A549 (cell line): Measurements from ENCODE around the gene KSR2. TPM values are rescaled to one million over a fixed set of nuclear protein-coding genes. Genes with fewer than 3 reads are reported as not detected.

Experiments used
- ATAC-seq, 2 experiments: fragments of 200-7000 bp in 1 of 2; fragments of >200 bp in 1 of 2; cut with Nextera tagmentation in 1 of 2; cut with Tn5 transposase in 1 of 2; 3 replicates each; pipeline versions ENCODE4 v1.8.0 to v1.9.1; 2018 to 2020; ENCODE audit warnings: mild to moderate bottlenecking in 1 of 2, moderate library complexity in 1 of 2
- CTCF ChIA-PET: fragments of 300-600 bp; sonication (Branson Sonifier 250); formaldehyde crosslinking; extraction: SDS; loops from one replicate; lab custom pipeline; 2021; ENCODE audit warnings: antibody characterized with exemption, inconsistent platforms; lab: Yijun Ruan, JAX
- POLR2A ChIA-PET: fragments of 350-600 bp; formaldehyde crosslinking; extraction: SDS; loops from one replicate; lab custom pipeline; 2021; ENCODE audit warnings: antibody characterized with exemption, inconsistent platforms; lab: Yijun Ruan, JAX
- DNase-seq, 2 experiments: peaks; one replicate each; pipeline versions ENCODE4 v3.0.0 to v3.0.0-alpha.2; 2011 to 2016; ENCODE audit warnings: low read depth in 1 of 2, low spot score in 1 of 2
- FAIRE-seq: peaks from 2 replicates; lab custom pipeline; 2011; peaks lifted over from hg19 to GRCh38; lab: Jason Lieb, UNC
- H3K27ac ChIP-seq, 2 experiments: fragments of >200 bp; sonication (Bioruptor Twin); formaldehyde crosslinking; 3 replicates each; pipeline ENCODE4 v1.5.1; 2016 to 2017
- H3K4me1 ChIP-seq: fragments of >200 bp; sonication (Bioruptor Twin); formaldehyde crosslinking; 3 replicates; pipeline ENCODE4 v1.6.1; 2016
- H3K4me2 ChIP-seq: fragments of >200 bp; sonication (Bioruptor Twin); formaldehyde crosslinking; 3 replicates; pipeline ENCODE4 v1.6.1; 2016
- H3K4me3 ChIP-seq: fragments of >200 bp; sonication (Bioruptor Twin); formaldehyde crosslinking; 3 replicates; pipeline ENCODE4 v1.5.1; 2016
- H3K9me3 ChIP-seq: fragments of >200 bp; sonication (Bioruptor Twin); formaldehyde crosslinking; 3 replicates; pipeline ENCODE4 v1.6.1; 2016
- CHD2 ChIP-seq: fragments of 150-350 bp; IDR thresholded peaks from 2 replicates; pipeline ENCODE4 v1.6.1; 2014; ENCODE audit warnings: low read length; ENCODE audit not compliant: partially characterized antibody
- CTCF ChIP-seq: fragments of >200 bp; sonication (Bioruptor Twin); formaldehyde crosslinking; IDR thresholded peaks from 3 replicates; pipeline ENCODE4 v1.5.1; 2016
- EHMT2 ChIP-seq: fragments of 200-600 bp; sonication (generic); IDR thresholded peaks from 2 replicates; pipeline ENCODE4 v1.6.1; 2016; ENCODE audit warnings: antibody characterized with exemption, low read depth, mild to moderate bottlenecking, moderate library complexity
- EP300 ChIP-seq, 2 experiments: fragments of >200 bp; sonication (Bioruptor Twin); formaldehyde crosslinking; IDR thresholded peaks; 2 replicates in 1 of 2; 3 replicates in 1 of 2; pipeline ENCODE4 v1.6.1; 2016 to 2017
- ESRRA ChIP-seq: fragments of 150-350 bp; IDR thresholded peaks from 2 replicates; pipeline ENCODE4 v1.6.1; 2014; ENCODE audit warnings: mild to moderate bottlenecking, low read length, borderline replicate concordance
- GATA3 ChIP-seq: IDR thresholded peaks from 2 replicates; pipeline ENCODE4 v1.6.1; 2012; ENCODE audit warnings: borderline replicate concordance
- HDAC2 ChIP-seq: fragments of 200-600 bp; sonication (generic); IDR thresholded peaks from 2 replicates; pipeline ENCODE4 v1.6.1; 2016
- HOXA7 ChIP-seq: fragments of 250-450 bp; sonication (Bioruptor Pico); IDR thresholded peaks from 2 replicates; pipeline ENCODE4 v1.5.0; 2020; ENCODE audit warnings: mild to moderate bottlenecking, moderate library complexity
- HOXB5 ChIP-seq: fragments of 250-450 bp; sonication (Bioruptor Pico); IDR thresholded peaks from 2 replicates; pipeline ENCODE4 v1.5.0; 2020; ENCODE audit warnings: mild to moderate bottlenecking, moderate library complexity
- NPAS2 ChIP-seq: fragments of 250-450 bp; sonication (Bioruptor Pico); IDR thresholded peaks from 2 replicates; pipeline ENCODE4 v1.8.0; 2022; ENCODE audit warnings: mild to moderate bottlenecking, moderate library complexity, borderline replicate concordance
- PHF8 ChIP-seq: fragments of 200-600 bp; sonication (generic); IDR thresholded peaks from 2 replicates; pipeline ENCODE4 v1.6.1; 2016; ENCODE audit warnings: low read depth, mild to moderate bottlenecking, antibody characterized with exemption, moderate library complexity, borderline replicate concordance
- RFX5 ChIP-seq: fragments of 450-650 bp; IDR thresholded peaks from 2 replicates; pipeline ENCODE4 v1.7.1; 2014; ENCODE audit warnings: antibody characterized with exemption, mild to moderate bottlenecking, moderate library complexity
- ZFP36 ChIP-seq: fragments of 450-650 bp; IDR thresholded peaks from 2 replicates; pipeline ENCODE4 v1.6.1; 2014; ENCODE audit warnings: borderline replicate concordance; ENCODE audit not compliant: partially characterized antibody
- ZNF302 ChIP-seq: fragments of 250-450 bp; sonication (Bioruptor Pico); IDR thresholded peaks from 2 replicates; pipeline ENCODE4 v1.9.0; 2021; ENCODE audit warnings: inconsistent platforms, mild to moderate bottlenecking, moderate library complexity
- WGBS: methylation state at CpG from one replicate; pipeline ENCODE4 v1.1.6; 2017; ENCODE audit errors: missing lambda C conversion rate; 5-methylcytosine and 5-hydroxymethylcytosine counted together
- polyA plus RNA-seq, 4 experiments: library from polyadenylated mRNA; depleted of rRNA in 3 of 4; stranded (reverse); fragments of >200 nt; fragmentation: RNase III in 1 of 4; extraction: RNeasy Plus Mini Kit Qiagen cat#74134 plus additional on column Dnase treatment in 1 of 4; gene quantifications; 2 replicates in 3 of 4; 3 replicates in 1 of 4; pipeline ENCODE4 v1.2.3, GENCODE V29; 2011 to 2017
- TF ChIP-seq, protein P1 (sequence below): fragments of 200-600 bp; sonication (generic); IDR thresholded peaks from 2 replicates; pipeline ENCODE4 v1.6.1; 2016; ENCODE audit warnings: antibody characterized with exemption, mild to moderate bottlenecking, moderate library complexity
- TF ChIP-seq, protein P2 (sequence below): fragments of 250-450 bp; sonication (Bioruptor Pico); IDR thresholded peaks from 2 replicates; pipeline ENCODE4 v1.5.0; 2020; ENCODE audit warnings: low read depth, mild to moderate bottlenecking, moderate library complexity

Gene KSR2
- polyA plus RNA-seq, 2 of the 4 experiments (the other 2 are of a cell fraction) = 0.37 to 1.2 TPM

DNA sequence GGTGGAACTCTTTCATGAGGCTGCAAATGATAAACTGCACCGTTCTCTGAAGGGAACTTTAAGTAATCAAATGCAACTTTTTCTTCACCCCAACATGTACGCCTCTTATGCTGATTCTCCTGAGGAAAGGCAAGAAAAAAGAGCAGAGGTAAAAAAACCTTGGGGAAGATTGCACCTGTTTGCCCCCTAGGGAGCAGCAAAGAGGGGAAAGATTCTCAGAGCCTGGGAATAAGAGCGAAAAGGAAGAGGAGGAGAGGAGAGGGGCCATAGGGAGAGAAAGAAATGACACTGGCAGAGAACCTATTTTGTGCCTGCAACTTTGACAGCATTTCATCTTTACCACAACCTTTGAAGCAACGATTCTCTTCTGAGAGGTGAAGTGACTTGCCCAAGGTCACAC, 254.6 kb downstream of the KSR2 start:
- ChIA-PET CTCF (interaction anchor here (1.0 to 1.7 kb wide), 4 partner anchors 8 to 347 kb away, joined by 3 to 5 read pairs (median 4); no protein-coding TSS in a partner anchor), POLR2A (no interaction called here)
- no peak overlapping the region for H3K27ac ChIP-seq
- no peak overlapping the region for H3K4me3 ChIP-seq
- DNase-seq (no peak), ATAC-seq (peak; percentile 44 to 57; a peak in 2 of 6 replicates), FAIRE-seq (no peak)
- no peak overlapping the region for H3K4me2 ChIP-seq
- no peaks in the 10 kb centered on the region for H3K4me1 ChIP-seq
- 8% methylated on average over 4 of the region's 4 CpGs for WGBS
- no peaks in the 10 kb centered on the region for H3K9me3 ChIP-seq
- TF ChIP-seq PHF8 (no peak), CTCF (0 out of 3 replicates have a peak, but pooled peaks have one; percentile 6)

DNA sequence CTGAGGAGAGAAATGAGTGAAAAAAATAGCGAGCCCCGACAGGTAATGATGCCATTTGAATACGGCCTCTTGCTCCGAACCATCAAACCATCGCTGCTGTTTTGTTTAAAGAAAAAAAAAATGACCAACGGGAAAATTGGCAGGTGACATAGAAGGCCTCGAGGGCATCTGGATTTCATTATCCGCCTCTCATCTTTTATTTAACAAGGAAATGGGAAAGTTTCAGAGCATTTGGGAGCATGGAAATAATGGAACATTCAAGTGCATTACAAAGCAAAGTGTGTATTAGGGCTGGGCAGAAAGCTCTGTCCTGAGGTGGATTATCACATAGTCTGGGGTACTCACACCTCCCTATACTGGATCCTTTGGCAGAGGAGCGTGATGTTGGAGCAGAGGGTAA, 258.7 kb downstream of the KSR2 start:
- POLR2A ChIA-PET = no interaction called here
- Histone ChIP-seq H3K4me2 (no peak overlapping the region), H3K4me1 (no peaks in the 10 kb centered on the region), H3K4me3 (no peak overlapping the region), H3K9me3 (no peaks in the 10 kb centered on the region), H3K27ac (no peak overlapping the region)
- 71% methylated on average over 9 of the region's 9 CpGs for WGBS
- no peak for FAIRE-seq
- no peak for TF ChIP-seq ESRRA
- TF ChIP-seq CHD2 = no peak
- no peak for TF ChIP-seq HDAC2
- no peak for TF ChIP-seq CTCF
- TF ChIP-seq HOXB5 (CRISPR knock-in tag) = no peak
- TF ChIP-seq GATA3 = no peak
- TF ChIP-seq EHMT2 = no peak
- no peak for TF ChIP-seq ZFP36
- TF ChIP-seq, protein P1, sequence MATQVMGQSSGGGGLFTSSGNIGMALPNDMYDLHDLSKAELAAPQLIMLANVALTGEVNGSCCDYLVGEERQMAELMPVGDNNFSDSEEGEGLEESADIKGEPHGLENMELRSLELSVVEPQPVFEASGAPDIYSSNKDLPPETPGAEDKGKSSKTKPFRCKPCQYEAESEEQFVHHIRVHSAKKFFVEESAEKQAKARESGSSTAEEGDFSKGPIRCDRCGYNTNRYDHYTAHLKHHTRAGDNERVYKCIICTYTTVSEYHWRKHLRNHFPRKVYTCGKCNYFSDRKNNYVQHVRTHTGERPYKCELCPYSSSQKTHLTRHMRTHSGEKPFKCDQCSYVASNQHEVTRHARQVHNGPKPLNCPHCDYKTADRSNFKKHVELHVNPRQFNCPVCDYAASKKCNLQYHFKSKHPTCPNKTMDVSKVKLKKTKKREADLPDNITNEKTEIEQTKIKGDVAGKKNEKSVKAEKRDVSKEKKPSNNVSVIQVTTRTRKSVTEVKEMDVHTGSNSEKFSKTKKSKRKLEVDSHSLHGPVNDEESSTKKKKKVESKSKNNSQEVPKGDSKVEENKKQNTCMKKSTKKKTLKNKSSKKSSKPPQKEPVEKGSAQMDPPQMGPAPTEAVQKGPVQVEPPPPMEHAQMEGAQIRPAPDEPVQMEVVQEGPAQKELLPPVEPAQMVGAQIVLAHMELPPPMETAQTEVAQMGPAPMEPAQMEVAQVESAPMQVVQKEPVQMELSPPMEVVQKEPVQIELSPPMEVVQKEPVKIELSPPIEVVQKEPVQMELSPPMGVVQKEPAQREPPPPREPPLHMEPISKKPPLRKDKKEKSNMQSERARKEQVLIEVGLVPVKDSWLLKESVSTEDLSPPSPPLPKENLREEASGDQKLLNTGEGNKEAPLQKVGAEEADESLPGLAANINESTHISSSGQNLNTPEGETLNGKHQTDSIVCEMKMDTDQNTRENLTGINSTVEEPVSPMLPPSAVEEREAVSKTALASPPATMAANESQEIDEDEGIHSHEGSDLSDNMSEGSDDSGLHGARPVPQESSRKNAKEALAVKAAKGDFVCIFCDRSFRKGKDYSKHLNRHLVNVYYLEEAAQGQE = no peak
- no peak for TF ChIP-seq HOXA7 (CRISPR knock-in tag)
- TF ChIP-seq RFX5 = no peak
- TF ChIP-seq PHF8 = no peak
- no peak for TF ChIP-seq NPAS2 (CRISPR knock-in tag)
- TF ChIP-seq EP300 (IDR thresholded peaks at IDR 0.05) = no peak
- TF ChIP-seq, protein P2, sequence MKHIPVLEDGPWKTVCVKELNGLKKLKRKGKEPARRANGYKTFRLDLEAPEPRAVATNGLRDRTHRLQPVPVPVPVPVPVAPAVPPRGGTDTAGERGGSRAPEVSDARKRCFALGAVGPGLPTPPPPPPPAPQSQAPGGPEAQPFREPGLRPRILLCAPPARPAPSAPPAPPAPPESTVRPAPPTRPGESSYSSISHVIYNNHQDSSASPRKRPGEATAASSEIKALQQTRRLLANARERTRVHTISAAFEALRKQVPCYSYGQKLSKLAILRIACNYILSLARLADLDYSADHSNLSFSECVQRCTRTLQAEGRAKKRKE (CRISPR knock-in tag) = no peak
- TF ChIP-seq ZNF302 (CRISPR knock-in tag) = no peak
- no peak for ATAC-seq
- CTCF ChIA-PET = interaction anchor here (0.9 to 1.1 kb wide), 2 partner anchors 11 to 17 kb away, joined by 3 to 4 read pairs; no protein-coding TSS in a partner anchor
- DNase-seq = no peak
